Measurements from ENCODE around the gene NSUN2.
"Not testable (repeated sequence)": the region's sequence is repeated elsewhere in the genome, so short reads cannot be mapped to it uniquely, and the experiment has no call there.

NSUN2 gene

GRCh38 chr5:6645571-6646362, 12.9 kb upstream of the NSUN2 start:
- not testable (repeated sequence) for H3K27ac ChIP-seq; DNase-seq (ENCODE audit: low read depth, low spot score)

DNA sequence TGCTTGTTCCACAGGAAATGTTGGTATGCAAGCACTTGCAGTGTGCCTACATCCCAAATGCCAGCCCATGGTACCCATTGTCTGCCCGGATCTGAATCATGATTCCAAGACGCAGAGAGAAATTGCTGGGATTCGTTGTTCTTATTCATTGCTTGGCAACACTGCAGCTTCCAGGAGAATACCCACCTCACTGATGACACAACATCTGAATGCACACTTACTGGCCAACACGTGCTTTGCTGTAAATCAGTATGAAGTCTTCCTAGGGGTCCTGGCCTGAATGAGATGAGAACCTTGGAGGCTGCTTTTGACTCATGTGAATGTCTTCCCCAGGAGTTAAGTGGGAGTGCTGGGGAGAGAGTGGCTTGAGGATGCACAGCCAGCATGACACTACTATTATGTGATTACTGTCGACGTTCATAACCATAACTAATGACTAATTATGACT, 12.0 kb upstream of the NSUN2 start:
- no peak overlapping the region for H3K27ac ChIP-seq
- DNase-seq (ENCODE audit: low read depth, low spot score), result no peak

GRCh38 chr5:6642655-6643054, 9.8 kb upstream of the NSUN2 start:
- no peak overlapping the region for H3K27ac ChIP-seq
- no peak for DNase-seq (ENCODE audit: low read depth, low spot score)

GRCh38 chr5:6638236-6638635, 5.4 kb upstream of the NSUN2 start:
- H3K27ac ChIP-seq, result peak overlapping the region; percentile 80
- peak; percentile 96 for DNase-seq (ENCODE audit: low read depth, low spot score)

- peak overlapping the region; percentile 80 for H3K27ac ChIP-seq
These were observed 4.7 kb upstream of the NSUN2 start for GRCh38 chr5:6637590-6637989.

DNA sequence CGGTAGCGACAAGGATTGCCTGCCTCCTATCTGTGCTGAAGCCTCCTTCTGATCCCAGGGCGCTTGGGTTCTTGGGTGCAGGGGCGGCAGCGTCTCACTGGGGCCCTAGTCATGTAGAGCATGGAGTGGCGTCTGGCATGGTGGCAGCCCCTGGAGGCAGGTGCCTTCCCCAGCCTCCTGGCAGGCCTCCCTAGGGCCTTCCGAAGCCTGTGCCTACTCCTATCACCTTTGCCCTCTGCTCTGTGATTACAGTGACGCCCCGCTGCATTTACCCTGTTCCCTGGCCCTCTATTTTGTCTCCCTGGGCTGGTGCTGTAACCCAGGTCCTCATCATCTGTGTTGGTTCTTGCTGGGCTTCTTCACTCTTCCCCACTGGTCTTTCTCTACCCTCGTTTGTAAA, 4.2 kb upstream of the NSUN2 start:
- DNase-seq (ENCODE audit: low read depth, low spot score), result no peak
- peak overlapping the region; percentile 80 for H3K27ac ChIP-seq

More at GRCh38 chr5:6637590-6637989, 4.7 kb upstream of the NSUN2 start:
- DNase-seq (ENCODE audit: low read depth, low spot score), result no peak

- H3K27ac ChIP-seq, result peak overlapping the region; percentile 80
These were observed 3.4 kb upstream of the NSUN2 start for GRCh38 chr5:6636293-6636692.

DNA sequence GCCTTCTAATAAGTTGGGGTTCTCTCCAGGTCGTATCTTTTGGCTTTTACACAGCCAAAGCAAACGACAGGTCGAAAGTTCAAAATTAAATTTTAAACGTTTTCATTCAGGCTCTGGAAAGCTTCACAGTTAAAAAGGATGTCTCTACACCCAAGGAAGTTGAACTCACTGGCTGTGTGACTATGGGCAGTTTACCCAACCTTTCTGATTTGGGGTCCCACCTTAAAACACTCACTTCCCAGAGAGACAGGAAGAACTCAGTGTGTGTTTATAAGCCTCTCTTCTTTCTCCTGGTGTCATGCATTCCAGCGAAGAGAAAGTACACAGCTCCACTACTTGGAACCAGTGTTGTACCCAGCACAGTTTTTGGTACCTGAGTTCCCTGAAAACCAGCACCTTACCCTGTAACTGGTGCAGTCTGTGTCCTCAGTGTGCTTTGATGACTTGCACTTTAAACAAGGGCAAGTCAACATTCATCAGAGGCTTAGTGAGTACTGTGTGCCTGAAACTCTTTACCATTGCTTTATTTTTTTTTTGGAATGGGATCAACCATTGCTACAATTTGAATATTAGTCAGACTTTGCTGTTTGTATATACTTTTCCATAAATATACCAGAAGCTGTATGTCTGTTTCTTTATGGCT, 2.1 kb upstream of the NSUN2 start:
- peak overlapping the region; percentile 80 for H3K27ac ChIP-seq
- DNase-seq (ENCODE audit: low read depth, low spot score), result no peak

More at GRCh38 chr5:6636293-6636692, 3.4 kb upstream of the NSUN2 start:
- DNase-seq (ENCODE audit: low read depth, low spot score), result peak; percentile 90

GRCh38 chr5:6634306-6634705, 1.5 kb upstream of the NSUN2 start:
- DNase-seq (ENCODE audit: low read depth, low spot score), result no peak
- peak overlapping the region; percentile 80 for H3K27ac ChIP-seq

GRCh38 chr5:6633469-6634245, 813 bp upstream of the NSUN2 start:
- H3K27ac ChIP-seq, result peak overlapping the region; percentile 80
- DNase-seq (ENCODE audit: low read depth, low spot score), result no peak

DNA sequence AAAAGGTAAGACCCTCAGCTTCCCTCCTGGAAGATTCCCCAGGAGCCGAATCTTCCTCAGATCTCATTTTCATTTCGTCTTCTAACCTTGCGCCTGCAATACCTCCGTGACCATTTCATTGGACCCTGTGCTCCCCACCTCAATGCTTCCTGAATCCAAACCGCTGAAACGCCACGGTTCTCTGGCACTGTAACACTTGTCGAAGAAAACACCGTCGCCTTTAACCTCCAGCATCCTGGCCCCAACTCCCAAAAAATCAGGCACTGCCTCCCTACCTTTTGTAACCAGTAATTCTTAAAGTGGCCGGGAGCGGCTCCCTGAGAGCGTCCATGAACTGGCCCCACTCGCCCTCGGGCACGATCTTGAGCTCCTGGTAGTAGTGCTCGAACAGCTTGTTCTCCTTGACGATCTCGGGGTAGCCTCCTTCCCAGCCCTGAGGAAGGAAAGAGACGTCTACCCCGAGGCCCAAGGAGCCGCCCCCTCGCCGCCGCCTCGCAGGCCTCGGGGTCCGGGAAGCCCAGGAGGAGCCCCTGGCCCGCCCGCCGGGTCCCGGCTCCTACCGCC, 438 bp downstream of the NSUN2 start:
- no peak for DNase-seq (ENCODE audit: low read depth, low spot score)
- H3K27ac ChIP-seq, result peak overlapping the region; percentile 80

DNA sequence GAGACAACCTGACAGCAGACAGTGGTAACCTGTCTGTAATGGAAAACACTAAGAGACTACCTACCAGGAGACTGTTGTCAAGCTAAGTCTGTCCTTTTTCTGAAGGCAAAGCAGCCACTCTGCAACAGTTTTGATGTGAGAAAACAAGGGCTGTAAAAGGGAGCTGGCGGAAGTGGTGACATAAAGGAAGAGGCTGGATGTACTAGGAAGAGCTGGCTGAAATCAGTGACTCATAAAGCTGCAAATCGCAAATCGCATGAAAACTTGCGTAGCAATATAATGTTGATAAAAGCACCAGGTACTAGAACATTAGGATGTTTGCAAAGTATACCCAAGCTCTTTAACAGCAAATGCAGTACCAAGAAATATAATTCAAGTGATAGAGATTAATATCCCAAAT, 1.4 kb downstream of the NSUN2 start:
- DNase-seq (ENCODE audit: low read depth, low spot score), result no peak
- H3K27ac ChIP-seq, result no peak overlapping the region

DNA sequence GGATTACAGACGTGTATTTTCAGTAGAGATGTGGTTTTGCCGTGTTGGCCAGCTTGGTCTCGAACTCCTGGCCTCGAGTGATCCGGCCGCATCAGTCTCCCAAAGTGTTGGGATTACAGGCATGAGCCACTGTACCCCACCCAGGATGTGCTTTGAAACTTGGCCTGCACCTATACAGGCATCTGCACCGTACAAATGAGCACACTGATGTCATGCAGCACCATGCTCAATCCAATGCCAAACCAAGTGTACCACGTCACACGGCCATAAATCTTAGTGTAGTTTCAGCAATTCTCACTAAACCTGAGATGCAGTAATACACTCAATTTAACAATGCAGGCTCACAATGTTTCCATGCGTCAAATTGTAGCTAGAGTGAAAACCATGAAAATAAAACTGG, 6.3 kb downstream of the NSUN2 start:
- H3K27ac ChIP-seq, result no peak overlapping the region
- no peak for DNase-seq (ENCODE audit: low read depth, low spot score)

DNA sequence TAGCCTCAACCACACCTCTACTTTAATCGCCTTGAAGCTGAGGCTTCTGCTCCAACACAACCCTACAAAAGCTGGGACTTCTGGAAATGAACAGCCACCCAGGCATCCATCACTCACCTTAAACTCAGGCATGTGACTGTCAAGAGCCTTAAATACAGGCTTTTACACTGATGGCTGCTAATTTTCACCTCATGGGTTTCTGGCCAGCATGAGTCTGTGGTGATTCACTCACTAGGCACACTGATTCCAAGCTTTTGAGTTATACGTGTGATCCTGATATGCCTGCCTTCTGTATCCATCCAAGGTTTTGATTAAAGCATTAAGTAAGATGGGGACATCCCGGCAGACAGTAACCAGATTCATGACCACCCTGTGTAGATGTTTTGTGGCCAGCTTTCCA, 8.9 kb downstream of the NSUN2 start:
- no peak overlapping the region for H3K27ac ChIP-seq
- DNase-seq (ENCODE audit: low read depth, low spot score), result no peak

DNA sequence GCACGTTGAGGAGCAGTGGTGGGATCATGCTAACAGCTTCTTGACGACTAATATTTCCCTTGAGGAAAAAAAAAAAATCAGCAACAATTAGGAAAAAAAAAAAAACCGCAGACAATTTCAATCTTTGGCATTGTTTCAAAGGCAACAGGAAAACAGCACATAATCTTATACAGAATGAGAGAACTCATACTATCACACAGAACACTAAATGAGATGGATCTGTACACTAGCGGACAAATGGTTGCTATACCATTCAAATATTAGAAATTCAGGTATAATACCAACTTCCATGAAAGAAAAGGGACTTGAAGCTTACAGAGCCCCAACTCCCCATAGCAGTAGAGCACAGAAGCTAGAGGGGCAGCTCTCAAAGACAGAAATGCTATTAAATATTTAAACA, 9.6 kb downstream of the NSUN2 start:
- no peak overlapping the region for H3K27ac ChIP-seq
- DNase-seq (ENCODE audit: low read depth, low spot score), result no peak

DNA sequence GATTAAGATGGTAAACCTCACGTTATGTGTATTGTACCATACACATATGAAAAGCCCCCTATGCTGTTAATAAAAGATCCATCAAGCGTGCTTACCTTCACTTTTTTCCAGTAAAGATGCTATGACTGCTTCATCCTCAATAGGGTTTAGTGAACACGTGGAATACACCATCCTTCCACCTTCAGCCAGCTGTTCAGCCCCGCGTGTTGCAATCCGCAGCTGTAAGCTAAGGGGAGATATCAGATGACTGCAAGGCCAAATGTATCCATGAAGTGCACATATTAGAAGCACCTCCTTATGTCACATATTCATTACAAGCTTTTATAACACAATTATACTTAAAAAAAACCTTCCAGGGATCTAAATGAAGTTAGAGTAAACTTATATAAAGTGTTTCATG, 16.2 kb downstream of the NSUN2 start:
- no peak for DNase-seq (ENCODE audit: low read depth, low spot score)

GRCh38 chr5:6615034-6615815, 17.6 kb downstream of the NSUN2 start:
- H3K27ac ChIP-seq, result no peak overlapping the region
- DNase-seq (ENCODE audit: low read depth, low spot score), result no peak

More for the DNA sequence above, 16.2 kb downstream of the NSUN2 start:
- H3K27ac ChIP-seq, result no peak overlapping the region

- no peak for DNase-seq (ENCODE audit: low read depth, low spot score)
- no peak overlapping the region for H3K27ac ChIP-seq
These were observed 21.2 kb downstream of the NSUN2 start for GRCh38 chr5:6611334-6612256.

- no peak overlapping the region for H3K27ac ChIP-seq
- DNase-seq (ENCODE audit: low read depth, low spot score), result no peak
These were observed 24.8 kb downstream of the NSUN2 start for GRCh38 chr5:6608016-6608415.

All from epithelial cell of prostate (primary cell).